Measurements from ENCODE around the gene CORO1C. TPM values are rescaled to one million over a fixed set of nuclear protein-coding genes. Genes with fewer than 3 reads are reported as not detected.

CORO1C gene
- total and polyA plus RNA-seq, 4 donors = 23.2 to 58.6 (median 41.9) TPM

GRCh38 chr12:108727868-108728735, 3.2 kb downstream of the CORO1C start (continued):
- no peak for TF ChIP-seq SP1 (IDR thresholded peaks at IDR 0.05)

DNA sequence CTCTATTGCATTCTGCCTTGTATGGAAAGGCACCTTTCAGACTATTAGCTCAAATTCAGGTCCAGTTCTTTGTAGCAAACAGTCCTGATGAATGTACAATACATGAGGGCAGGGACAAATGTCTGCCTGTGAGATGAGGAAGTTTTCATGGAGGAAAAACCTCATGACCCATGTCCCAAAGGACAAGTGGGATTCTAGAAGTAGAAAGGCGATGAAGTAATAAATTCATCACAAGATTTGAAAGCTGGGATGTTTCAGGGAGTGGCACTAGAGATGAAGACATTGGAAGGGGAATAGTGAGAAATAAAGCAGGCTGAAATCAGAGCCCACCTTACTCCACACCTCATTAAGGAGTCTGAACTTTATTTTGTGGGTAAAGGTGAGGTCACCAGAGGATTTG, 4.2 kb downstream of the CORO1C start:
- Histone ChIP-seq H3K27me3 (ENCODE audit: control insufficient read depth in 4 of 4, insufficient read depth in 4 of 4, low read length in 3 of 4) (no peaks in the 10 kb centered on the region), H3K36me3 (ENCODE audit: control insufficient read depth in 4 of 4, insufficient read depth in 3 of 4, low read depth in 1 of 4, low read length in 3 of 4) (no peaks in the 10 kb centered on the region), H3K9me3 (ENCODE audit: control insufficient read depth in 4 of 4, low read length in 3 of 4) (no peaks in the 10 kb centered on the region), H3K4me3 (ENCODE audit: low read depth in 1 of 3, low read length in 3 of 3) (no peak overlapping the region), H3K4me1 (ENCODE audit: control insufficient read depth in 4 of 4, insufficient read depth in 4 of 4, low read length in 3 of 4) (peaks cover 4 to 15% (median 8%) of the 10 kb centered on the region in 4 donors), H3K9ac (ENCODE audit: low read depth in 1 of 2, low read length in 2 of 2) (no peak overlapping the region), H3K27ac (ENCODE audit: low read depth in 1 of 2, low read length in 2 of 2) (no peak overlapping the region)
- WGBS = 96% methylated on average over 1 of the region's 1 CpG
- DNase-seq (ENCODE audit: low spot score) = no peak
- TF ChIP-seq RAD21 (IDR thresholded peaks at IDR 0.05) (no peak), JUND (IDR thresholded peaks at IDR 0.05) (no peak), EGR1 (IDR thresholded peaks at IDR 0.05; ENCODE audit: low read depth in 2 of 2) (no peak), YY1 (IDR thresholded peaks at IDR 0.05) (no peak), FOXA1 (IDR thresholded peaks at IDR 0.05) (no peak), HNF4A (conservative IDR thresholded peaks at IDR 0.05) (no peak), NR2F2 (IDR thresholded peaks at IDR 0.05) (no peak)
- TF ChIP-seq, protein P1, sequence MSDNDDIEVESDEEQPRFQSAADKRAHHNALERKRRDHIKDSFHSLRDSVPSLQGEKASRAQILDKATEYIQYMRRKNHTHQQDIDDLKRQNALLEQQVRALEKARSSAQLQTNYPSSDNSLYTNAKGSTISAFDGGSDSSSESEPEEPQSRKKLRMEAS (IDR thresholded peaks at IDR 0.05) = no peak
- TF ChIP-seq, protein P2, sequence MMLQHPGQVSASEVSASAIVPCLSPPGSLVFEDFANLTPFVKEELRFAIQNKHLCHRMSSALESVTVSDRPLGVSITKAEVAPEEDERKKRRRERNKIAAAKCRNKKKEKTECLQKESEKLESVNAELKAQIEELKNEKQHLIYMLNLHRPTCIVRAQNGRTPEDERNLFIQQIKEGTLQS (IDR thresholded peaks at IDR 0.05) = no peak
- TF ChIP-seq, protein P3, sequence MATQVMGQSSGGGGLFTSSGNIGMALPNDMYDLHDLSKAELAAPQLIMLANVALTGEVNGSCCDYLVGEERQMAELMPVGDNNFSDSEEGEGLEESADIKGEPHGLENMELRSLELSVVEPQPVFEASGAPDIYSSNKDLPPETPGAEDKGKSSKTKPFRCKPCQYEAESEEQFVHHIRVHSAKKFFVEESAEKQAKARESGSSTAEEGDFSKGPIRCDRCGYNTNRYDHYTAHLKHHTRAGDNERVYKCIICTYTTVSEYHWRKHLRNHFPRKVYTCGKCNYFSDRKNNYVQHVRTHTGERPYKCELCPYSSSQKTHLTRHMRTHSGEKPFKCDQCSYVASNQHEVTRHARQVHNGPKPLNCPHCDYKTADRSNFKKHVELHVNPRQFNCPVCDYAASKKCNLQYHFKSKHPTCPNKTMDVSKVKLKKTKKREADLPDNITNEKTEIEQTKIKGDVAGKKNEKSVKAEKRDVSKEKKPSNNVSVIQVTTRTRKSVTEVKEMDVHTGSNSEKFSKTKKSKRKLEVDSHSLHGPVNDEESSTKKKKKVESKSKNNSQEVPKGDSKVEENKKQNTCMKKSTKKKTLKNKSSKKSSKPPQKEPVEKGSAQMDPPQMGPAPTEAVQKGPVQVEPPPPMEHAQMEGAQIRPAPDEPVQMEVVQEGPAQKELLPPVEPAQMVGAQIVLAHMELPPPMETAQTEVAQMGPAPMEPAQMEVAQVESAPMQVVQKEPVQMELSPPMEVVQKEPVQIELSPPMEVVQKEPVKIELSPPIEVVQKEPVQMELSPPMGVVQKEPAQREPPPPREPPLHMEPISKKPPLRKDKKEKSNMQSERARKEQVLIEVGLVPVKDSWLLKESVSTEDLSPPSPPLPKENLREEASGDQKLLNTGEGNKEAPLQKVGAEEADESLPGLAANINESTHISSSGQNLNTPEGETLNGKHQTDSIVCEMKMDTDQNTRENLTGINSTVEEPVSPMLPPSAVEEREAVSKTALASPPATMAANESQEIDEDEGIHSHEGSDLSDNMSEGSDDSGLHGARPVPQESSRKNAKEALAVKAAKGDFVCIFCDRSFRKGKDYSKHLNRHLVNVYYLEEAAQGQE (IDR thresholded peaks at IDR 0.05) = no peak
- TF ChIP-seq, protein P4, sequence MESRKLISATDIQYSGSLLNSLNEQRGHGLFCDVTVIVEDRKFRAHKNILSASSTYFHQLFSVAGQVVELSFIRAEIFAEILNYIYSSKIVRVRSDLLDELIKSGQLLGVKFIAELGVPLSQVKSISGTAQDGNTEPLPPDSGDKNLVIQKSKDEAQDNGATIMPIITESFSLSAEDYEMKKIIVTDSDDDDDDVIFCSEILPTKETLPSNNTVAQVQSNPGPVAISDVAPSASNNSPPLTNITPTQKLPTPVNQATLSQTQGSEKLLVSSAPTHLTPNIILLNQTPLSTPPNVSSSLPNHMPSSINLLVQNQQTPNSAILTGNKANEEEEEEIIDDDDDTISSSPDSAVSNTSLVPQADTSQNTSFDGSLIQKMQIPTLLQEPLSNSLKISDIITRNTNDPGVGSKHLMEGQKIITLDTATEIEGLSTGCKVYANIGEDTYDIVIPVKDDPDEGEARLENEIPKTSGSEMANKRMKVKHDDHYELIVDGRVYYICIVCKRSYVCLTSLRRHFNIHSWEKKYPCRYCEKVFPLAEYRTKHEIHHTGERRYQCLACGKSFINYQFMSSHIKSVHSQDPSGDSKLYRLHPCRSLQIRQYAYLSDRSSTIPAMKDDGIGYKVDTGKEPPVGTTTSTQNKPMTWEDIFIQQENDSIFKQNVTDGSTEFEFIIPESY (IDR thresholded peaks at IDR 0.05) = no peak

DNA sequence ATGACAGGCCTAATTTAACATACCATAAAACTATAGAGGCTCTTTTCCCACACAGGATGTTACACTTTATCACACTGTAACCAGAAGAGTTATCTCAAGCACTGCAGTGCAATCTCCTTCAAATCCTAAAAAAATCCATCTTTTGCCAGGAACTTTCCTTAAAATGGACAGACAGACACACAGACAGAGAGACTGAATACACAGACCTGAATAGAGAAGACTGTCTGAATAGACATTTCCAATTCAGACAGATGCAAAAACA, 6.5 kb downstream of the CORO1C start:
- H3K27me3 ChIP-seq (ENCODE audit: control insufficient read depth in 4 of 4, insufficient read depth in 4 of 4, low read length in 3 of 4) = no peaks in the 10 kb centered on the region
- H3K27ac ChIP-seq (ENCODE audit: low read depth in 1 of 2, low read length in 2 of 2) = no peak overlapping the region
- no peak overlapping the region for H3K9ac ChIP-seq (ENCODE audit: low read depth in 1 of 2, low read length in 2 of 2)
- H3K4me3 ChIP-seq (ENCODE audit: low read depth in 1 of 3, low read length in 3 of 3) = no peak overlapping the region
- DNase-seq (ENCODE audit: low spot score) = no peak
- peaks cover 4 to 17% (median 7%) of the 10 kb centered on the region in 4 donors for H3K4me1 ChIP-seq (ENCODE audit: control insufficient read depth in 4 of 4, insufficient read depth in 4 of 4, low read length in 3 of 4)
- no peaks in the 10 kb centered on the region for H3K9me3 ChIP-seq (ENCODE audit: control insufficient read depth in 4 of 4, low read length in 3 of 4)
- H3K36me3 ChIP-seq (ENCODE audit: control insufficient read depth in 4 of 4, insufficient read depth in 3 of 4, low read depth in 1 of 4, low read length in 3 of 4) = no peaks in the 10 kb centered on the region
- TF ChIP-seq TAF1 (conservative IDR thresholded peaks at IDR 0.05) = no peak
- TF ChIP-seq EGR1 (IDR thresholded peaks at IDR 0.05; ENCODE audit: low read depth in 2 of 2) = no peak
- TF ChIP-seq SP1 (IDR thresholded peaks at IDR 0.05) = no peak
- TF ChIP-seq, protein P3 (IDR thresholded peaks at IDR 0.05) = no peak
- TF ChIP-seq FOXA2 (IDR thresholded peaks at IDR 0.05) = no peak

All from liver (tissue), 9 donors.